Raji (cell line): ENCODE results near the gene ATP6V0E2.

Experiments used
- POLR2A ChIP-seq: IDR thresholded peaks from 2 replicates; pipeline ENCODE4 v1.6.1; 2011; ENCODE audit warnings: low read depth, low read length, control low read depth; ENCODE audit not compliant: insufficient read depth

Gene ATP6V0E2

GRCh38 chr7:149873074-149873969 is at the start of gene ATP6V0E2:
TSS of gene ATP6V0E2 (plus strand) at chr7:149873969. CDS start at chr7:149874066, 97 bp downstream.
- no peak for TF ChIP-seq POLR2A

DNA sequence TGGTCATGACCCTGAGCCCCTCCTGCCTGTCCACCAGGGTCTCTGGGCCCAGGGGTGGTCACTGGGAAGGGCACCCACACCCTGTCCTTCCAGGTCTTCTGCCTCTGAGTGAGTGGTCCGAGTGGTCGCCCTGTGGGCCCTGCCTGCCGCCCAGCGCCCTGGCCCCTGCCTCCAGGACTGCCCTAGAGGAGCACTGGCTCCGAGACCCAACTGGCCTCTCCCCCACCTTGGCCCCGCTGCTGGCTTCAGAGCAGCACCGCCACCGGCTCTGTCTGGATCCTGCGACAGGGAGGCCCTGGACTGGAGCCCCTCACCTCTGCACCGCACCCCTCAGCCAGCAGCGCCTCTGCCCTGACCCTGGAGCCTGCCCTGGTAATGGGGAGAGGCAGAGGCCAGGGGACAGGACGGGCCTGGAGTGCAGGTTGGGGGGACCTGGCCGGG is 49.4 kb upstream of the ATP6V0E2 start:
- no peak for TF ChIP-seq POLR2A

- no peak for TF ChIP-seq POLR2A
Measured at GRCh38 chr7:149824748-149825566, 48.8 kb upstream of the ATP6V0E2 start.

DNA sequence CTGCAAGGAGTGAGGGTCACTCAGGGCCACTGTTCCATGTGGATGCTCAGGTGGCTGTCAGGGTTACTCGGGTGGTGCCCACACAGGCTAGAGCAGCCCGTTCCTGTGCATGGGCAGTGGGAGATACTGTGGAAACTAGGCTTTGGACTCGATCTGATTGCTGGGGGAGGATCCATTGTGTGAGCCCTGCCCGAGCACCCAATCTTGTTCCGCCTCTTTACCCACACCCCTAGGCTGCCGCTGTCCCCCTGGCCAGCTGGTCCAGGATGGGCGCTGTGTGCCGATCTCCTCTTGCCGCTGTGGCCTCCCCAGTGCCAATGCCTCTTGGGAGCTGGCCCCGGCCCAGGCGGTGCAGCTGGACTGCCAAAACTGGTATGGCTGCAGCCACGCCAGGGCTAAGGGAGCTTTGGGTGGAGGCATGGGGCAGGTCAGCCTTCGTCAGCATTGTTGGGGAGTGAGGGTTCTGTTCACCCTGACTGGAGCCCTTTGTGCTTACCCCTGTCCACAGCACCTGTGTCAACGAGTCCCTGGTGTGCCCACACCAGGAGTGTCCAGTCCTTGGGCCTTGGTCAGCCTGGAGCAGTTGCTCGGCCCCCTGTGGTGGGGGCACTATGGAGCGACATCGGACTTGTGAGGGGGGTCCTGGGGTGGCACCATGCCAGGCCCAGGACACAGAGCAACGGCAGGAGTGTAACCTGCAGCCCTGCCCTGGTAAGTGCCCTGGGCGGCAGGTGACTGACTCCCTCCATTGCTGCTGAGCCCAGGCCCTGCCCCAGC is 48.0 kb upstream of the ATP6V0E2 start:
- no peak for TF ChIP-seq POLR2A

- TF ChIP-seq POLR2A = no peak
Measured at GRCh38 chr7:149826344-149827088, 47.3 kb upstream of the ATP6V0E2 start.

DNA sequence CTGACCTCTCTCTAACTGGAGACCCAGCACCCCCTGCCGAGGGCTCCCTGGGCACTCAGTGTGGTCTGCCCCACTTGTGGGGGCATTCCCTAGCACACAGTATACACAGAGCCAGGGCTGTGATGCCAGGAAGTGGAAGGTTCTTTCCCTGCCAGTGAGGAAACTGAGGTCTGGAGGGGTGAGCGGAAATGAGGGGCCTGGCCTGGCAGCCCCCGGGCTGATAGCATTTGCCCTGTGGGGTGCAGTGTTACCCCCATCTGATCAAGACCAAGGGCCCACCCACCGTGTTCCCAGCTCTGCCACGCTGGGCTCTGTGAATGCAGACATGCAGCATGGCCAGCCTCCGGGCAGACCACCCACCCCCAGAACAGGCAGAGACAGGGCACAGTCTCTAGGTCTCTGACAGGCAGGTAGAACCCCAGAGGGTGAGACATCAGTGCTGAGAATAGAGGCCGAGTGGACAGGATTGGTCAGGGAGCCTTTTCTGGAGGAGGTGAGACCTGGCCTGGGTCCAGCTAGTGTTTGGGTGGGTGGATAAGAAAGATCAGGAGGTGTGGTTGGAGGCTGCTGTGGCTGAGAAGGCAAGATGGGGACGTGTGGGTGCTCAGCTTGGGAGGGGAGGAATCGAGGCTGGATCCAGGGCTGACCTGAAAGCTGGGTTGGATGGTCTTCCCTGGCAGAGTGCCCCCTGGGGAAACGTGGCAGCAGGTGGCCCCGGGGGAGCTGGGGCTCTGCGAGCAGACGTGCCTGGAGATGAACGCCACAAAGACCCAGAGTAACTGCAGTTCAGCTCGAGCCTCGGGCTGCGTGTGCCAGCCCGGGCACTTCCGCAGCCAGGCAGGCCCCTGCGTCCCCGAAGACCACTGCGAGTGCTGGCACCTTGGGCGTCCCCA is 46.4 kb upstream of the ATP6V0E2 start:
- TF ChIP-seq POLR2A = no peak

DNA sequence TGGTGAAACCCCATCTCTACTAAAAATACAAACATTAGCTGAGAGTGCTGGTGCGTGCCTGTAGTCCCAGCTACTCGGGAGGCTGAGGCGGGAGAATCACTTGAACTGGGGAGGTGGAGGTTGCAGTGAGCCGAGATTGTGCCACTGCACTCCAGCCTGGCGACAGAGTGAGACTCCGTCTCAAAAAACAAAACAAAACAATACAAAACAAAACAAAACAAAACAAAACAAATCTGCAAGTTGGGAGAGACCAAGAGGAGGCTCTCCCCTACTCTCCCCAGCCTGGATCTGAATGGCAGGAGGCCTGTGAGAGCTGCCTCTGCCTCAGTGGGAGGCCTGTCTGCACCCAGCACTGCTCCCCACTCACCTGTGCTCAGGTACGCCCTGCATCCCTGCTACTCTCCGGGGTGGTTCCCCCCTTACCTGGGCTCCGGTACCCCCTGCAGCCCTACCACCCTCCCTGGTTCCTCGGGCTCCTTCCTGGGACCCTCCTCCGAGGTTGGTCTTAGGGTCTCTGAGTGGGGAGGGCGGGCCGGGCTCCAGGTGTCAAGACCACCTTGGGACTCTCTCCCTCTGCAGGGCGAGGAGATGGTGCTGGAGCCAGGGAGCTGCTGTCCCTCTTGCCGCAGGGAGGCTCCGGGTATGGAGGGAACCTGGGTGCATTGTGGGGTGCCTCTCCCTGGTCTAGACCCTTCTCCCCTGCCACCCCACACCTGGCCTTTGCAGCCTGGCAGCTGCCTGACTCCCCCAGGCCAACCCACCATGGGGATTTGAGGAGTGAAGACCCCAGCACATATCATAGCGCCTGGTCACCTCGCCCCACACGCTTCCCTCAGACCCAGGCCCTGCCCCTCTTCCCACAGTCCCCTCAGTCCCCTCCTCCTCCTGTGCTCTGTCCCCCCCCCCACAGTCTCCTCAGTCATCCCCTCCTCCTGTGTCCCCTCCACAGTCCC is 45.1 kb upstream of the ATP6V0E2 start:
- no peak for TF ChIP-seq POLR2A

DNA sequence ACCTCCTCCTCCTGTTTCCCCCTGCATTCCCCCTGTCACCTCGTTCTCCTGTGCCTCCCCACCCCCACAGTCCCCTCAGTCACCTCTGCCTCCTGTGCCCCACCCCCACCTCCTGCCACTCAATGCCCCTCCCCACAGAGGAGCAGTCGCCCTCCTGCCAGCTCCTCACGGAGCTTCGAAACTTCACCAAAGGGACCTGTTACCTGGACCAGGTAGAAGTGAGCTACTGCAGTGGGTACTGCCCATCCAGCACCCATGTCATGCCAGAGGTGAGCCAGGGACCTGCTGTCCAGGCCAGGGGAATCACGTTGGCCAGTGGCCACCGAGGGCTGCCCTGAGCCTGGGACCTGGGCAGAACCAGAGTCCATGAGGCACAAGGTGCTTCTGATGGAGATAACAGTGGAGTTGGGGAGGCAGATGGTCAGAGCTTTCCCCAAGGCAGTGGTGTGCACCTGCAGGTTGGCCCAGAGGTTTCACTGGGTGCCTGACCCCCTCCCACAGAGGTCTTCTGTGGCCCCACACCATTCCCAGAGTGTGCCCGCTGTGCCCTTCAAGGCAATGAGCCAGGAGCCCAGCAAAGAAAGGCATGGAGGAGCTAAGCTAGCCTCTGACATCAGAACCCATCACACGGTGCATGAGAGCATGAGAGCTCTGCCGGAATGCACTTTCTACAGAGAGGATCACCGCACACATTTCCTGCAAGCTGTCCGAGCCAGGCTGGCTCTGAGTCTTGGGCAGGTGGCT is 42.6 kb upstream of the ATP6V0E2 start:
- no peak for TF ChIP-seq POLR2A

DNA sequence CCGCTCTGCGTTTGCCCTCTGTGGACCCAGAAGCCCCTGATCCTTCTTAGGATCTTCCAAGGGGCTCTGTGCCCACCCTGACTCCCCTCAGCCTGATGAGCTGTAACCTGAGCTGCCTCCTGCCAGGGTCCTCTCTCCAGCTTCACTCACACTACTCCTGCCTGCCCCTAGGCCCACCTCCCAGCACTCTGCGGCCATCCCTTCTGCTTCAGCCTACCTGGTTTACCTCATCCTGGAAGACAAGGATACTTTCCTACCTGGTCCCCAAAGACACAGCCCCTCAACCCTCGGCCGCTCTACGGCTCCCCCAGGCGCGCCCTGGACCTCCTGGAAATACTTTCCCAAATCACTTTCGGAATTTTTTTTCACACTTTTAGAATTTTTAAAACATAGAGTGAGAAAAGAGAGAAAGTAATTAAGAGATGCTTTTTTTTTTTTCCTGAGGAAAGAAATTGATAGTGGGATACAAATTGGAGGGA is 42.0 kb upstream of the ATP6V0E2 start:
- TF ChIP-seq POLR2A = no peak

- TF ChIP-seq POLR2A = no peak
Measured at GRCh38 chr7:149832332-149833041, 41.3 kb upstream of the ATP6V0E2 start.
